HL-60/S4 (cell line): ENCODE measurements around the gene DPY30.
"Not testable (repeated sequence)": the region's sequence is repeated elsewhere in the genome, so short reads cannot be mapped to it uniquely, and the experiment has no call there.

Source experiments
- in situ Hi-C: fragments of 300-500 bp; cut with MboI; formaldehyde crosslinking; loops from 2 replicates; pipeline ENCODE4 v1.14.3; 2022; ENCODE audit warnings: low sequenced_read_pairs

The DPY30 gene

DNA sequence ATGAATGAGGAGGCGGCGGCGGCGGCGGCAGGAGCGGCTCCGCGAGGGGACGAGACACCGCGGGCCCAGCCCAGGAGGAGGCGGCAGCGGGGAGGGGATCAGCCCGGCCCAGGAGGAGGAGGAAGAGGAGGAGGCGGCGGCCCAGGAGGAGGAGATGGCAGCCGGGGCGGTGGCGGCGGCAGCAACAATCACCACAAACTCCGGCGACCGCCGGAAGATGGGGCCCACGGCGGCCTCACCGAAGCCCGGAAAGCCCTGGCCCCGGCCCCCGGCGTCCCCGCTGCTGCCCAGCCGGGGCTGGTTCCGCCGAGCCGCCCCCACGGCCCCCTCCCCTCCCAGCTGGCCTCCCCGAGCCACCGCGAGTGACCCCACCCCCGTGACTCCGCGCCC, 29.3 kb downstream of the DPY30 start:
- in situ Hi-C loops: not testable (repeated sequence)

DNA sequence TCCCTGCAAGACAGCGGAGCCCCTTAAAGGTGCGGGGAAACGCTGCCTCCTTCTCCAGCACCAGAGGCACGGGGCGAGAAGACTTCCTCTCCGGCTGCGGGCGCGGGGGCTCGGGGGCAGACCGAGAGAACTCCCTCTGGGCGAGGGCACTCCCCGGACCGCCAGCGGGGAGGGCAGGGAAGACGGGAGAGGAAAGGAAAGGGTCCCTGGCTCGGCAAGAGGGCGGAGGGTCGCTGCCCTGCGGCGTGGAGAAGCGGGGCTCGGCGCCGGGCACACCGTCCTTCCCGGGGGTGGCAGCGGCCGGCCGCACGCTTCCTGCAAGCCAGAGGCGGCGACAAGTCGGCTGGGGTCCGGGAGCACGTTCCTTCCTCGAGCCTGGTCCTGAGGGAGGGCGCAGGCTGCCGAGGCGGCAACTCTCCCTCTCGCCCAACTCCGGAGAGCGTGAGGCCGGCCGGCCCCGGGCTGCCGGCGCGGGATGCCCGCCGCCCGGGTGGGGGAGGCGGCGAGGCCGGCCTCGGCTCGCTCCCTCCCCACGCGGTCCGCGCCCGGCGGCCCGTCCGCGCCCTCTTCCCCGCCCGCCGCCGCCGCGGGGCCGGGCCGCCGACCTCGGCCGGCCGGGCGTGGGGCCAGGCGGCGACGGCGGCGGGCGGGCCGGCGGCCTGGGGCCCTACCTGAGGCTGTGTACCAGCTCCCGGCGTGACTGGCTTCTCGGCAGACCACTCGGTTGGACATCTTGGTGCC, 29.9 kb downstream of the DPY30 start:
- in situ Hi-C loops: no loop called here

DNA sequence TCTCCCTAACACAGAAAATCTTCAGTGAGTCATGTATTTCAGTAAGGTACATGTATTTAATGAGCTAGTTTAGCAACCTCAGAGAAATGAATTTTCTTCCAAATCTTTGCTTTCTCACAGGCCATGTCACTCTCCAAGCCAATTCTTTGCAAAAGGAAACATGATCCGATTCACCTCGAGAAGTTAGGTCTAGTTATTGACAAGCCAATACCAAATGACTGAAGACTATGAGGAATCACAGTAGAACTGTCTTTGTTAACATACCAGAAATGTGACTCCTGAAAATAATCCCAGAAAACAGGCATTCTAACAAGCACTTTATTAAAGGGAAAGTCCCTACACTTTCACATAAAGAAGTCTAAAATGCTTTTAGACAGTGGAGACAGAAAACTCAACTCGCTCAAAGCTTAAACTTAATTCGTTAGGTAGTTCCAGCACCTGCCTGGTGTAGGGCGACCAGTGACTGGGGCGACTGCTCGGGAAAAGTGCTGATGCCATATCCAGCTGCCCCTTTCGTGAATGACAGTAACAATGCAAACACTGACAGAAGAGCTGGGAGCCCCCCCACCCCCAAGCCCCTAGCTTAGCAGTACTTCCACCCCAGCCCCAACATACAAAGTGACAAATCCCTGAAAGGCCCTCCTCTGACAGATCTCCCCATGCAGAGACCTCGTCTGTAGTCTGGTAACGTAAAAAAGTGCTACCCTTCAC, 30.6 kb downstream of the DPY30 start:
- in situ Hi-C loops: no loop called here

DNA sequence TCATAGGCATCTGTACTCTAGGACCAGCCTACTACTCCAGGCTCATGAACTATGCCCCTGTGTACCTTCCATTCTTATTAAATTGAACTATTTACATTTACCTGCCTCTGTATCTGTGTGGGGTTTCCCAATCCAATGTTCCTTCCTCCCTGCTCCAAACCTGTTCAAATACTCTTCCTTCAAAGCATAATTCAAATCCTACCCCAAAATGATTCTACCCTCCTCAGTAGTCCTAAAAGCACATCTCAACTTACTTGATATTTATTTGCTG, 32.5 kb downstream of the DPY30 start:
- in situ Hi-C loops: no loop called here

DNA sequence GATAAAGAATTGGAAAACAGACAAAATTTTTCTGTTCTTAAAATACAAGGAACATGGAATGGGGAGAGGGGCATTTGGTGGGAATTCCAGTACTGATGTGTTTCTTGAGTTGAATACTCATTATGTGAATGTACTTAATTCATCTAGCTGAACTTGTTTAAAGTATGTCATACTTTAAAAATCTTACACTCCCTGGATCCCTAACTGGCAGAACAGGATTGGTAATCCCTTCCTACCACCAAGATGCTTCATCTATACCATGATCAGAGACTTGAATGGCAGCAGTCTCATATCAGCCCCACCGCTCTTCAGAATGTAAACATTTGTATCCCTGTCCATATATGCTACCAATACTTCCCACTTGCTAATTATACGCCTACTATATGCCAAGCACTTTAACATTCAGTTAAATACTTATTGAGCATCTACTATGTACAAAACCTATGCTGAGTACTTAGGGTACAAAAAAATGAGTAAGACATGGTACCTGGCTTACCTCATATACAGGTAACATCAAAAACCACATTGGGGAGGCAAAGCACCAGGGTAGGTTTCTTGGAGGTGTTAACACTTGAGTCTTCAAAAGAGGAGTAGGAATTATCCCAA, 34.1 kb downstream of the DPY30 start:
- in situ Hi-C loops: no loop called here

DNA sequence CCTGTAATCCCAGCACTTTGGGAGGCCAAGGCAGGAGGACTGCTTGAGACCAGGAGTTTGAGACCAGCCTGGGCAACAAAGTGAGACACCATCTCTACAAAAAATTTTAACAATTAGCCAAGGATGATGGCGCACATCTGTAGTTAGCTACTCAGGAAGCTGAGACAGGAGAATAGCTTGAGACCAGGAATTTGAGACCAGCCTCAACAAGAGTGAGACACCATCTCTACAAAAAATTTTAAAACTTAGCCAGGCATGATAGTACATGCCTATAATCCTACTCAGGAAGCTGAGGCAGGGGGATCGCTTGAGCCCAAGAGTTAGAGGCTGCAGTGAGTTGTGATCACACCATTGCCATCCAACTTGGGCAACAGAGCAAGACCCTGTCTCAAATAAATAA, 35.8 kb downstream of the DPY30 start:
- in situ Hi-C loops: no loop called here

DNA sequence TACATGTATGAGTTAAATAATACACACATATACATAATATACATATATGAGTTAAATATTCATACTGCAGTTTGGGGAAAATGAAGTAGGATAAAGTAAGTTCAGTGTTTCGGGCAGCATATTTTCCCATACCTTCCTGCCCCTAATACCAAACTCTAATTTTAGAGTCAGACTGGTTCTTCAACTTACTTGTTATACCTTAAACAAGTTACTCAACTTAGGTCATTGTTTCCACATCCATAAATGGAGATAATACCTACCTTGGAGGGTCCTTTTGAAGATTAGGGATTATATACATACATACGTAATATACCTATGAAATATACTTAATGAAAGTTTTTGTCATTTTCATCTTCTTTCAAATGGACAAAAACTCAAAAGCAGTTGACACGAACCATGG, 37.2 kb downstream of the DPY30 start:
- in situ Hi-C loops: no loop called here

DNA sequence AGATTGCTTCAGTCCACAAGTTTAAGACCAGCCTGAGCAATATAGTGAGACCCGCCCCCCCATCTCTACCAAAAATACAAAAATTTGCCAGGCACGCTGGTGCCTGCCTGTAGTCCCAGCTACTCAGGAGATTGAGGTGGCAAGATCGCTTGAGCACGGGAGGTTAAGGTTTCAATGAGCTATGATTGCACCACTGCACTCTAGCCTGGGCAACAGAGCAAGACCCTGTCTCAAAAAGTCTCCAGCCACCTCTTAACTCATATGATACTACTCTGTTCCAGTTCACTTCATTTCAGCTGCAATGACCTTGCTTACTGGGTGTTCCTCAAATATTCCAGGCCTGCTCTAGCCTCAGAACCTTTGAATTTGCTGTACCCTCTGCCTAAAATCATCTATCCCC, 40.2 kb downstream of the DPY30 start:
- in situ Hi-C loops: no loop called here

DNA sequence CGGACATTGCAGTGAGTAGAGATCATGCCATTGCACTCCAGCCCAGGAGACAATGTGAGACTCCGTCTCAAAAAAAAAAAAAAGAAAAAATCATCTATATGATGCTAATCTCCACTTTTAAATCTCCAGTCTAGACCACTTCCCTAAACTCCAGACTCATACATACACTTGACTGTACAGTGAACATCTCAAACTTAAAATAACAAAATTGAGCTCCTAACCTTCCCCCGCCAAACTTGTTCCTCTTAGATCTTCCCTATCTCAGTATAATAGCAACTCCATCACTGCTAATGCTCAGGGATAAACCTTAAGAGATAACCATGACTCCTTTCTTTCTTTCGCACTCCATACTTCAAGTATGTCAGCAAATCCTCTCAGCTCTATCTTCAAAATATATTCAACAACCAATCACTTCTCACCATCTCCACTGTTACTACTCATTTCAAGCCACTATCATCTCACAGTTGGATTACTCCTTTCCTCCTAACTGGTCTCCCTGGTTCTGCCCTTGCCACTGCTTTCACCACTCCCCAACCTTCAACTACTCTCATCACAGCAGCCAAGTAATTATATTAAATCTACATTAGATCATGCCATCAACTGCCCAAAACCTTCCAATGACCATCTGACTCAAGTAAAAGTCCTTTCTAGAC, 40.7 kb downstream of the DPY30 start:
- in situ Hi-C loops: no loop called here

DNA sequence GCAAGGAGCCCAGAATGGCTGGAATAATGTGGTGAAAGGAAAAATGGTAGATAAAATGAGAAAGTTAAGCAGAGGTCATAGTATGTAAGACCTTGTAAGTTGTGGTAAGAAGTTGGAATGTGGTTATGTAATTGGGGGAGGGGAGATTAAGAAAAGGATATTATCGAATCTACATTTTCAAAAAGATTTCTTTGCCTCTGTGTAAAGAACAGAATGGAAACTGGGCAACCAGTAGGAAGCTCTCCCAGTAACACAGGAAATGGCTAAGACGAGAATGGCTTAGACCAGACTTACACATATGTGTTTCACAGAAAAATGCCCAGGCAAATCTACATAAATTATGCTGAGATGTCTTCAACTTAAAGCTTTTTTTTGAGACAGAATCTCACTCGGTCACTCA, 42.0 kb downstream of the DPY30 start:
- in situ Hi-C loops: no loop called here

DNA sequence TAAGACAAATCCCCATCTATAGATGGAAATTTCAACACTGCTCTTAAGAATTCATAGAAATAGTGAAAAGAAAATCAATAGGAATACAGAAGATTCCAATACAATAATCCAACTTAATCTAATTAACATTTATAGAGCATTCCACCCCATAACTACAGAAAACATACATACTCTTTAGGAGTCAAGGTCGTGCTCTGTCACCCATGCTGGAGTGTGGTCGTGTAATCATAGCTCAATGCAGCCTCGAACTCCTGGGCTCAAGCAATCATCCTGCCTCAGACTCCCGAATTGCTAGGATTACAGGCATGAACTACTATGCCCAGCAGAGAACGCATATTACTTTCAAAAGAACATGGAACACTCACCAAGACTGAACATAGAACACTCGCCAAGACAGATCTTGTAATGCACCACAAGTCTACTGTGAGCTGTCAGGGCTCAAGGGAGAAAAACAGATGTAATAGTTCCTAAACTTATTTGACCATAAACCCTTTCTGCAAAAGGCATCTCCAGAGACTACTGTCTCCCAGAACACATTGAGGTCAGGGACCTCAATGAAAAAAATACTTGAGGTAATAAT, 42.9 kb downstream of the DPY30 start:
- in situ Hi-C loops: no loop called here

DNA sequence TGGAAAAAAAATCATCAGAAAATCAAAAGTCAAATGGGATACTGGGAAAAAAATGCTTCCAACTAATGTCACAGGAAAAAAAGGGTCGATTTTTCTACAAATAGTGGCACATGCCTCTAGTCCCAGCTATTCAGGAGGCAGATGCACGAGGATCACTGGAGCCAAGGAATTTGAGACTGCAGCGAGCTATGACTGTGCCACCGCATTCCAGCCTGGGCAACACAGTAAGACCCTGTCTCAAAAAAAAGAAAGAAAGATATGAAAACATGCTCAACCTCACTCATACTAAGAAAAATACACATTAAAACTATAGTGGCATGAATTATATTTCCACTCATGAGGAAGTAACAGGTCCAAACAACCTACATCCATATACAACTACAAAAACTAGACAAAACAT, 46.7 kb downstream of the DPY30 start:
- in situ Hi-C loops: no loop called here

DNA sequence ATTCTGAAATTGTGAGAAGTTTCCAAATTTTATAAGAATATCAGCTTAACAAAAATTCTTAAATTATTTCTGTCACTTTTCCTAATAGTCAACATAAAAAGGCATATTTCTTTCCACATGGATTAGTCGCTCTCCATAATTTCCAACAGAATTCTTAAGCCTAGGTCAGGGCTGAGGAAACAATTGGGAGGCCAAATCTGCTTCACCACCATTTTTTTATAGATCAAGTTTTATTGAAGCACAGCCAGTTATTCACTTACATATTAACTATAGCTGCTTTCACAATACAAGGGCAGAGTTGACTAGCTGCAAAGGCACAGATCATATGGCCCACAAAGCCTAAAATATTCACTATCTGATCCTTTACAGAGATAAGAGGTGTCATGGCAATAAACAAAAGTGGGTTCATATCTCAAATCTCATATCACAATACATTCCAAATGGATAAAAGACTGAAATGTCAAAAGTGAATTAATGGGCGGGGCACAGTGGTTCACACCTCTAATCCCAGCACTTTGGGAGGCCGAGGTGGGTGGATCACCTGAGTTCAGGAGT, 47.5 kb downstream of the DPY30 start:
- in situ Hi-C loops: no loop called here

DNA sequence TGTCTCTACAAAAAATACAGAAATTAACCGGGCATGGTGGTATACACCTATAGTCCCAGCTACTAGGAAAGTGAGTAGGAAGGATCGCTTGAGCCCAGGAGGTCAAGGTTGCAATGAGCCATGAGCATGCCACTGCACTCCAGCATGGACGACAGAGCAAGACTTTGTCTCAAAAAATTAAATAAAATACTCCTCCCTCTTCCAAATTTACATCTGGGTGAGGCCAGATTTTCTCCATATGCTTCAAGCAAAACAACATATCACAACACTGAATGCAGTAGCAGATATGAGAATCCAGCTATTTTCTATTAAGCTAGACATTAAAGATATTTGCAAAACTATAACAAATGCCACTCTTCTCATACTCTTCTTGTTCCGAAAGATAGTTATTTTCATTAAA, 49.7 kb downstream of the DPY30 start:
- in situ Hi-C loops: no loop called here

DNA sequence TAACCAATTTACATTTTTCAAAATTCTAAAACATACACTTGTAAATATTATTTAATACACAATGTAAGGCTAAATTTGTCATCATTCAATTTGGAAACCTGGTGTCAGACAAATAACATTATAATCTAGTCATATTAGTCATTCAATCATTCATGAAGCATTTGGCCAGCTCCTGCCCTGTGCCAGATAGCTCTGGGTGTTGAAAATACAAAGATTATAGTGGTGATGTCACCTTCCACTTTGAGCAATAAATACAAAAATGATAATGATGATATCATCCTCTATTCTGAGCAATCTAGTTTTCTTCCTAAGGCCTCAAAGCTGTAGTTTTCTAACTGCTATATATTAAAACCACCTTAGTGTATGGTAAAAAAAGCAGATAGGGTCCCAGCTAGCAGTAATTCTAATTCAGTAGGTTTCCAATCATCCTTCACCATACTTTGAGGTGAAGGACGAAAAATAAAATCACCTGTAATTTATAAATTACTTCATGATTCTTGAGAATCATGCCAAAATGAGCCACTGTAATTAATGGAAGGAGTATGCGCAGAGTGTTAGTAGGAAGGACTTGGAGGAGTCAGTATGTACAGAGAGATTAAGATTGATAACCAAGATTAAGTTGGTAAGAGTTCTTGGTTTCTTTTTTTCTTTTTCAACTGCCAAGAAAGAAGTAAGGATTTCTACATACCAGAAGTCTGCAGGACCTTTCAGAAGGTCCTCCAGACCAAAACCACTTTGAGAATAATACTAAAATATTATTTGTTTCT, 52.0 kb downstream of the DPY30 start:
- in situ Hi-C loops: no loop called here

DNA sequence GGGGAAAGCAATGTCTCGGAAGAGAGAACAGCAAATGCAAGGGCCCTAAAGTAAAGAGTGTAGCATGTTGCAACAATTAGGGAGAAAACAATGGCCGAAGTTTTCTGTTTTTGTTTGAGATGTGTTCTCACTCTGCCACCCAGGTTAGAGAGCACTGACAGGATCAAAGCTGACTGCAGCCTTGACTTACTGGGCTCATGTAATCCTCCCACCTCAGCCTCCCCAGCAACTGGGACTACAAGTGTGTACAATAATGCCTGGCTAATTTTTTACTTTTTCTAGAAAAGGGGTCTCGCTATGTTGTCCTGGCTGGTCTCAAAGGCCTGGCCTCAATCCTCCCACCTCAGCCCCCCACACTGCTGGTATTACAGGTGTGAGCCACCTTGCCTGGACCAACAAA, 52.7 kb downstream of the DPY30 start:
- in situ Hi-C loops: no loop called here

DNA sequence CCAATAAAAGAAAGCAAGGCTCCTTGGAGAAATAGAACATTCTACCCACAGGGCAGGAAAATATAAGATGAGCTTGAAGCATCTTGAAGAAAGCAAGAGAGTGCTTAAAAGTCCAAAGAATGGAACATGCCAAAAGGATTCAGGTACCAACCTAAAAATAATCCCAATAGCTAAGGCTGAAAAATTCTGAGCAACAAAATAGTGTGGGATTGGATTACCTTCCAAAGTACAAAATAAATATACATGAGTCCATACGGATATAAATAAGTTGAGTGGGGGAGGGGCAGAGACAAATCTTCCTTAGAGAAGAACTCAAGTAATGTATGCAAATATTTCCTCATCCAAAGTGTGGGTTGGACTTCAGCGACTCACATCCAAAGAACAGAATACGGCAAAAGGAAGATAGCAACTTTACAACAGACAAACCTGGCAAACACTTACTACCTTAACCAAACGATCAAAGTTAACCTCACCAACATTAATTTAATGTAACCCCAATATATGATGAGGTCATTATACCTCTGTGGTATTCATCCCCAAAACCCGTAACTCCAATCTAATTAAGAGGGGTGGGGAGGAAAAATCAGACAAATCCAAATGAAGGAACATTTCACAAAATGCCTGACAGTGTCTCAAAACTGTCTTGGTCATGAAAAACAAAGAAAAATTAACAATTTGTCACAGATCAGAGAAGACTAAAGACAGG, 55.7 kb downstream of the DPY30 start:
- in situ Hi-C loops: no loop called here

DNA sequence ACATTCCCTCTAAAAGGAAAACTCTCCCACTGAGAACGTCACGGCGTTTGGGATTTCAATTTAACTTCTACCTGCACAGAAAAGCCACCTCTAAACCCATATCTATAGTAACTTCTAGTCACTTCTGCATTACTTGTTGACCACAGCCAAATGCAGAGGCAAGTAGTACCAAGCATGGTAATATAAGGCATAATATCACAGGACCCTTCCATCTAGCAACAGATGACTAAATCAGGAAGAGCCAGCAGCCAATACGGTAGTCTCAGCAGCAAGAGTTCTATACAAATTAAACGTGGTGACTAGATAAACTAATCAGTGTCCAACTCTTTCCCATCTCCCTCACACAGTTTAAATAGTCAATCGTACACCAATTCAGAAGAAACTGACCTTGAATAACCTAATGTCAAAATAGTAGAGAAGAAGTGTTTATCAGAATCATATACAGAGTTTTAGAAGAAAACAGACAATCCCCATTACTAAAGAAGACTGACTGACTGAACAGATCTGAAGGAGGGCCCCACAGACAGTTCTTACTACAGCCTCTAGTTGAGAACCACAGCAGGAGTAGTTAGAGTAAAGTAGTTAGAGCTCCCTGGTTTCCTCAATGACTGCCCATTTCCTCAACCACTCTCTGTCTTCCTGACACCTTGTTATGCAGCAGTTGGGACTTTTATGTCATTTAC, 58.8 kb downstream of the DPY30 start:
- in situ Hi-C loops: no loop called here

DNA sequence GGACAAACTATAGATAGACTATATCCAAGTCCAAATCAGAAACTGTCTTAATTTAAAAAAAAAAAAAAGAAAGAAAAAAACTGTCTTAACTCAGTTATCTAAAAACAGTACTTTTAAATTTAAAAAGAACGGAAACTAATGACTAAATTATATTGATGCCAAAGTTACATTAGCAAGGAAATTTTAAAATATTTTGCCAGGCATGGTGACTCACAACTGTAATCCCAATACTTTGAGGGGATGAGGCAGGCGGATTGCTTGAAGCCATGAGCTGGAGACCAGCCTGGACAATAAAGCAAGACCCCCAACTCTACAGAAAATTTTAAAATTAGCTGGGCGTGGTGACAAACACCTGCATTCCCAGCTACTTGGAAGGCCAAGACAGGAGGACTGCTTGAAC, 59.6 kb downstream of the DPY30 start:
- in situ Hi-C loops: no loop called here
